Gastroesophageal sphincter (tissue), 4 donors: Measurements from ENCODE around the gene COL18A1. TPM values are rescaled to one million over a fixed set of nuclear protein-coding genes. Genes with fewer than 3 reads are reported as not detected.

Experiments used
- ATAC-seq: fragments of 150-250 bp; one replicate; pipeline ENCODE4 v1.9.1; 2016; ENCODE audit warnings: mild to moderate bottlenecking, moderate library complexity
- H3K27ac ChIP-seq, 4 donors: fragments of 200-600 bp; sonication (generic) in 3 of 4; 1 replicate in 3 of 4; 2 replicates in 1 of 4; pipeline ENCODE4 v1.5.1; 2016 to 2019
- H3K27me3 ChIP-seq: fragments of 200-600 bp; sonication (generic); one replicate; pipeline ENCODE4 v1.5.1; 2019
- H3K36me3 ChIP-seq, 2 donors: fragments of 200-600 bp; sonication (generic); one replicate each; pipeline ENCODE4 v1.5.1; 2019; ENCODE audit warnings: control low read depth in 1 of 2
- H3K4me1 ChIP-seq, 3 donors: fragments of 200-600 bp; sonication (generic); 1 replicate in 2 of 3; 2 replicates in 1 of 3; pipeline ENCODE4 v1.5.1; 2016 to 2019; ENCODE audit warnings: control low read depth in 2 of 3
- H3K4me3 ChIP-seq, 2 donors: fragments of 200-600 bp; sonication (generic); one replicate each; pipeline ENCODE4 v1.5.1; 2019; ENCODE audit warnings: mild to moderate bottlenecking in 1 of 2, moderate library complexity in 1 of 2
- H3K9me3 ChIP-seq, 3 donors: fragments of 200-600 bp; sonication (generic); one replicate each; pipeline ENCODE4 v1.5.1; 2017 to 2019; ENCODE audit warnings: control low read depth in 2 of 3
- CTCF ChIP-seq, 4 experiments: fragments of 200-600 bp in 2 of 4; fragments of 450-650 bp in 2 of 4; sonication (generic) in 1 of 4; IDR thresholded peaks; one replicate each; pipeline ENCODE4 v1.5.1; 2017 to 2019; ENCODE audit warnings: antibody characterized with exemption in 4 of 4, mild to moderate bottlenecking in 2 of 4, moderate library complexity in 2 of 4
- EP300 ChIP-seq: sonication (generic); formaldehyde crosslinking; IDR thresholded peaks from one replicate; pipeline ENCODE4 v1.6.1; 2017; ENCODE audit warnings: antibody characterized with exemption, mild to moderate bottlenecking
- POLR2A ChIP-seq, 2 donors: fragments of 450-650 bp; IDR thresholded peaks; one replicate each; pipeline ENCODE4 v1.6.1; 2017; ENCODE audit warnings: antibody characterized with exemption in 2 of 2, mild to moderate bottlenecking in 2 of 2, moderate library complexity in 1 of 2
- POLR2AphosphoS5 ChIP-seq: sonication (generic); formaldehyde crosslinking; IDR thresholded peaks from one replicate; pipeline ENCODE4 v1.6.1; 2017; ENCODE audit warnings: antibody characterized with exemption
- WGBS, 2 donors: methylation state at CpG; one replicate each; pipeline ENCODE4 v1.1.5; 2018; ENCODE audit warnings: low coverage in 1 of 2; 5-methylcytosine and 5-hydroxymethylcytosine counted together
- total RNA-seq, 4 donors: library from RNA; depleted of rRNA; stranded (reverse); fragments of >200 nt; gene quantifications; one replicate each; pipeline ENCODE4 v1.1.0, GENCODE V29; 2016

COL18A1 gene
- total RNA-seq, 4 donors from 2014 or later: 69.3 to 116 (median 78.4) TPM

- TF ChIP-seq POLR2AphosphoS5 (no peak), POLR2A (IDR thresholded peaks at IDR 0.05) (no peak), CTCF (IDR thresholded peaks at IDR 0.05) (no peak), EP300 (no peak)
- H3K4me3 ChIP-seq: no peak overlapping the region
- H3K36me3 ChIP-seq: peaks cover 0 to 12% of the 10 kb centered on the region in 2 donors
- peaks cover 0 to 8% (median 0%) of the 10 kb centered on the region in 3 donors for H3K9me3 ChIP-seq
- WGBS, 2 donors: 88% methylated on average over 3 of the region's 25 CpGs; no CpG with 5 or more reads in 1 of the 2 donors
- H3K27ac ChIP-seq: peak overlapping the region in 2 of 4 donors; percentile 31 to 35
- peaks cover 7% of the 10 kb centered on the region for H3K27me3 ChIP-seq
- H3K4me1 ChIP-seq: peaks cover 0 to 58% (median 16%) of the 10 kb centered on the region in 3 donors
- no peak for ATAC-seq
These were observed 62.3 kb downstream of the COL18A1 start for GRCh38 chr21:45467221-45467779.

GRCh38 chr21:45468051-45468970, 63.3 kb downstream of the COL18A1 start:
- Histone ChIP-seq H3K9me3 (peaks cover 0 to under 1% (median 0%) of the 10 kb centered on the region in 3 donors), H3K4me3 (no peak overlapping the region), H3K27me3 (peaks cover 15% of the 10 kb centered on the region), H3K27ac (peak overlapping the region in 2 of 4 donors; percentile 55 to 84), H3K4me1 (peaks cover 0 to 68% (median 22%) of the 10 kb centered on the region in 3 donors), H3K36me3 (peaks cover 0 to 12% of the 10 kb centered on the region in 2 donors)
- no peak for TF ChIP-seq EP300
- TF ChIP-seq POLR2A (IDR thresholded peaks at IDR 0.05): no peak
- TF ChIP-seq CTCF (IDR thresholded peaks at IDR 0.05): no peak
- no peak for TF ChIP-seq POLR2AphosphoS5
- no peak for ATAC-seq
- WGBS, 2 donors: 70 to 81% methylated on average over 6 to 10 of the region's 45 CpGs

GRCh38 chr21:45468971-45469272, 64.0 kb downstream of the COL18A1 start:
- TF ChIP-seq POLR2A (IDR thresholded peaks at IDR 0.05) (no peak), CTCF (IDR thresholded peaks at IDR 0.05) (no peak), EP300 (no peak), POLR2AphosphoS5 (no peak)
- peak overlapping the region in 3 of 4 donors; percentile 47 to 84 (median 55) for H3K27ac ChIP-seq
- peaks cover 15% of the 10 kb centered on the region for H3K27me3 ChIP-seq
- H3K4me1 ChIP-seq: peaks cover 0 to 70% (median 22%) of the 10 kb centered on the region in 3 donors
- no peak for ATAC-seq
- peaks cover 0 to 12% of the 10 kb centered on the region in 2 donors for H3K36me3 ChIP-seq
- no CpG with 5 or more reads among the region's 14 CpGs for WGBS, 2 donors
- H3K4me3 ChIP-seq: no peak overlapping the region
- H3K9me3 ChIP-seq: no peaks in the 10 kb centered on the region

GRCh38 chr21:45469273-45470086, 64.5 kb downstream of the COL18A1 start:
- Histone ChIP-seq H3K4me1 (peaks cover 0 to 70% (median 22%) of the 10 kb centered on the region in 3 donors), H3K27ac (peak overlapping the region in 3 of 4 donors; percentile 47 to 84 (median 55)), H3K4me3 (no peak overlapping the region), H3K36me3 (peaks cover 0 to 13% of the 10 kb centered on the region in 2 donors), H3K9me3 (no peaks in the 10 kb centered on the region), H3K27me3 (peaks cover 15% of the 10 kb centered on the region)
- TF ChIP-seq POLR2AphosphoS5: no peak
- no peak for TF ChIP-seq CTCF (IDR thresholded peaks at IDR 0.05)
- TF ChIP-seq POLR2A (IDR thresholded peaks at IDR 0.05): no peak
- no peak for TF ChIP-seq EP300
- WGBS, 2 donors: 85 to 93% methylated on average over 3 to 8 of the region's 24 CpGs
- ATAC-seq: no peak
